Measurements from ENCODE around the gene RARRES2. TPM values are rescaled to one million over a fixed set of nuclear protein-coding genes. Genes with fewer than 3 reads are reported as not detected.

The RARRES2 gene
- total RNA-seq, 1 donor from 2014 or later = 259 TPM

- TF ChIP-seq CTCF (IDR thresholded peaks at IDR 0.05) = no peak
- Histone ChIP-seq H3K27me3 (no peaks in the 10 kb centered on the region), H3K36me3 (peaks cover 12% of the 10 kb centered on the region), H3K4me1 (peaks cover 36% of the 10 kb centered on the region), H3K27ac (peak overlapping the region; percentile 92), H3K4me3 (peak overlapping the region; percentile 96), H3K9me3 (no peaks in the 10 kb centered on the region)
- DNase-seq = peak; percentile 71
- peak; percentile 7 for ATAC-seq
- intact Hi-C loops (cut with DNase I) = no loop called here
These were observed 36.9 kb upstream of the RARRES2 start for GRCh38 chr7:150378115-150378852.

DNA sequence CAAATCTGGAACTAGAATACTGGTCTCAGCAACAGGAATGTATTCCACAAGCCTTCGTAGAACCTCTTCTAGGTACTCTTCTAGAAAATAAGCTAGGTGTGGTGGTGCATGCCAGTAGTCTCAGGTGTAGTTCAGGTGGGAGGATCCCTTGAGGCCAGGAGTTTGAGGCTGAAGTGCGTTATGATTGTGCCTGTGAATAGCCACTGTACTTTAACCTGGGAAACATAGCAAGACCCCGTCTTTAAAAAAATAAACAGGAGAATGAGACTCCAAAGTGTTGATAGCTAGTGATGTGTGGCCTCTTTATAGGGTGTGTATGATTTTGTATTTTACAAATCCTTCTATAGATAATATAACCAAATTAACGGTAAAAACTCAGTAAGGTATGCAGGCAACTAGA lies 36.2 kb upstream of the RARRES2 start:
- no peak for ATAC-seq
- H3K4me1 ChIP-seq = peaks cover 39% of the 10 kb centered on the region
- no peak for TF ChIP-seq CTCF (IDR thresholded peaks at IDR 0.05)

GRCh38 chr7:150377196-150377595 lies 35.8 kb upstream of the RARRES2 start:
- intact Hi-C loops (cut with DNase I) = no loop called here
- no peak for TF ChIP-seq CTCF (IDR thresholded peaks at IDR 0.05)
- Histone ChIP-seq H3K36me3 (peaks cover 22% of the 10 kb centered on the region), H3K27me3 (no peaks in the 10 kb centered on the region), H3K4me1 (peaks cover 39% of the 10 kb centered on the region), H3K9me3 (no peaks in the 10 kb centered on the region), H3K4me3 (no peak overlapping the region), H3K27ac (no peak overlapping the region)
- DNase-seq = peak; percentile 2
- ATAC-seq = no peak

More for the DNA sequence above, 36.2 kb upstream of the RARRES2 start:
- Histone ChIP-seq H3K27ac (peak overlapping the region; percentile 92), H3K9me3 (no peaks in the 10 kb centered on the region), H3K36me3 (peaks cover 18% of the 10 kb centered on the region), H3K4me3 (no peak overlapping the region), H3K27me3 (no peaks in the 10 kb centered on the region)
- intact Hi-C loops (cut with DNase I) = no loop called here
- DNase-seq = no peak

DNA sequence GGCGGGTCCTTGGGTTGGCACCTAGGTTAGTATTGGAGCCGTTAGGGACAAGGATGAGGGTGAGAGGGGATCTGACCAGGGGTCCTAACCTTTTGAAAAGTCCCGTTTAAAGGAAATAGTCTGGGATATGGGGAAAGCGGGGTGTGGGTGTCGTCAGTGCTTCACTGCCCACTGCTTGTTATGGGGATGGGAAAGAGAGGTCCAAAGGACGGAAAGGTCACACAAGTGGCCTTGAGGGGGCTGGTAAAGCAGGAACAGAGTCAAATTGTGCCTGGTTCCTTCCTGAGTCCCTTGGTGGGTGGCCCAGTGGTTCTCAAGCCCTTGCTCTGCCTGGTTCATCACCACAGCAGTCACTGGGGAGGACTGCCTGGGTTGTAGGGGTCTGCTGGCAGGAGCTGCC lies 35.1 kb upstream of the RARRES2 start:
- Histone ChIP-seq H3K27ac (no peak overlapping the region), H3K9me3 (no peaks in the 10 kb centered on the region), H3K27me3 (no peaks in the 10 kb centered on the region), H3K36me3 (peaks cover 29% of the 10 kb centered on the region), H3K4me3 (no peak overlapping the region), H3K4me1 (peaks cover 39% of the 10 kb centered on the region)
- DNase-seq (peak; percentile 23), ATAC-seq (no peak)
- intact Hi-C loops (cut with DNase I) = no loop called here
- no peak for TF ChIP-seq CTCF (IDR thresholded peaks at IDR 0.05)

DNA sequence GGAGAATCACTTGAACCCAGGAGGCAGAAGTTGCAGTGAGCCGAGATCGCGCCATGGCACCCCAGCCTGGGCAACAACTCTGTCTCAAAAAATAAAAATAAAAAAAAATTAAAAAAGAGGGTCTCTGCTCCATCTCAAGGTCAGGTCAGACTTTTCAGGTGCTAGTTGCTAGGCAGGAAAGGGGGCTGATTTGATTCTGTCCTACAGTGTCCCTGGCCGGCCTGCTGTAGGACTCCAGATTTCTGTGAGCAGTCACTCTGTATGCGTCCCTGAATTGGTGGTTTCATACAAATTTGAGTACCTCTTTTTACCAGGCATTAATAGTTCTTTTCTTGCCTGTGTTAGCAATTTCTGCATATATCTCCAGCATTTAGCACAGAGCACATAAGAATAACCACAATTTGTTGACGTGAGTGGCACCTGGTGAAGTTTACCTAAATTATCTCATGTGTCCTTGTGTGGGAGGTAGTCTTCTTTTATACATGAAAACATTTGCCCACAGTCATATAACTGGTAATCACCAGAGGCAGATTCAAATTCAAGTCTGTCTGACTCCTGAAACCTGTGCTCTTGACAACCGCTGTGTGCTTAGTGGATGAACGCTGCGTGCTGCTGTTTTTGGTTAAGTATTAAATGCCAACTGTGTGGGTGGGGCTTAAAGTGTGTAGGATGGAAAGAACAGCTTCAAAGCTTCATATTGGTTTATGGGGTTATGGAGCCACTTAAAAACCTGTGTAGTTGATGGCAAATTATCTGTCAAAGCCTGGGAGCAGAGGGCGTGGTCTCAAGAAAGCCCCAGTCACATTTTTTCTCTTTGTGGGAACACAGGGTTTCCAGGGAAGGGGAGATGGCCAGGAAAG lies 34.5 kb upstream of the RARRES2 start:
- Histone ChIP-seq H3K36me3 (peaks cover 34% of the 10 kb centered on the region), H3K4me3 (no peak overlapping the region), H3K27me3 (no peaks in the 10 kb centered on the region), H3K4me1 (peaks cover 42% of the 10 kb centered on the region), H3K9me3 (no peaks in the 10 kb centered on the region), H3K27ac (no peak overlapping the region)
- DNase-seq (peak; percentile 20), ATAC-seq (no peak)
- intact Hi-C loops (cut with DNase I) = no loop called here
- TF ChIP-seq CTCF (IDR thresholded peaks at IDR 0.05) = no peak

All from upper lobe of right lung (tissue), 1 donor.